ENCODE results near the gene NR1H3.

Gene NR1H3

GRCh38 chr11:47244448-47245350 is 13.1 kb upstream of the NR1H3 start:
- DNase-seq (ENCODE audit: low read depth in 2 of 2): no peak

- DNase-seq (ENCODE audit: low read depth in 2 of 2): no peak
Measured at GRCh38 chr11:47245611-47246357, 12.0 kb upstream of the NR1H3 start.

DNA sequence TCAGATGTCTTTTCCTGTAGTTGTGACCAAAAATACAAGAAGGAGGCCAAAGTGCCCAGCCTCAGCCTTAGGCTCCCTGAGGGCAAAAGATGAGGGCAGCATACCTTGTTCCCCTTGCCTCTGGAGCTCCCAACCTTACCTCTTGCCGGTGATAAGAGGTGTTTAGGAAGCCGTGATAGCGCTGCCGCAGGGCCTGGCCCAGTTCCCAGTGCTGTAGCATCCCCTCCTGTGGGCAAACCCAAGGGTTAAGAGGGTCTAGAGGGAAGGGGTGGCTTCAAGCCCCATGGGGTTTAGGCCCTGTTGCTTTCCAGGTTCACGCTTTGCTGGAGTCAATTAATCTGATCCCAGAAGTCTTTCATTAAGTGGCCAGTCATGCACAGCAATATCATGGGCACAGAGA is 10.3 kb upstream of the NR1H3 start:
- DNase-seq (ENCODE audit: low read depth in 2 of 2): no peak

GRCh38 chr11:47248304-47248663 is 9.5 kb upstream of the NR1H3 start:
- no peak for DNase-seq (ENCODE audit: low read depth in 2 of 2)

DNA sequence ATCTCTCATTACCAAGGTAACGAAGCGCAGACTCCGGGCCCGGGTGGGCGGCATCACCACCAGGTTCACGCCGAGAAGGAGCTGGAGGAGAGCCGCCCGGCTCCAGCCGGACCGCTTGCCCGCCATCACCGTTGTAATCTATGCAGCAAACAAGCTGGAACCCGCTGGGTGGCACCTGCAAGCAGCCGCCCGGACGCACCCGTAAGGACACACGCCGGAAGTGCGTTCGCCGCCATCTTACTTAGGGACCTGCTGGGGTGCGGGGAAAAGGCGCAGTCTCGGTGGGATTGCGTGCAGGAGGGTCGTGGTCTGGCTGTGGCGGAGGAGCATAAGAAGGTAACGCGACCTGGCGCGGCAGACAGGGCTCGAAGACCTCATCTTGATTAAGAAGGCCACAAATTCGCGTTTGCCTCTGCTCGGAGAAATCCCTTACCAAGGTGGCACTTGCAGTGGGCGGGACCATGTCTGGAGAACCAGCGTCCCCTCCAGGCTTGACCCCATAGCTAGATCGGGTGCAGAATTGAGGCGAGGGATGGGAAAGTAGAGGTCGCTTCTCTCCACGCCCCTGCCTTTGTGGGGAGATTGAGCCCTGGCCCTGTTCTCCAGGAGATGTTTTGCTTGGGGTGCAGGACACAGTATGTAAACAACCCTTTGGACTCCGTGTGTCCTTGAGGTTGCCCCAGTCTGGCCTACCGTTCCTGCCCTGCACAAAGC is 9.0 kb upstream of the NR1H3 start, which contains the start of gene ACP2:
ACP2 (minus strand) TSS at position 151 of the 714 bp plus-strand sequence; CDS start at position 126, 25 bp downstream.
- peak; percentile 73 for DNase-seq (ENCODE audit: low read depth in 2 of 2)

DNA sequence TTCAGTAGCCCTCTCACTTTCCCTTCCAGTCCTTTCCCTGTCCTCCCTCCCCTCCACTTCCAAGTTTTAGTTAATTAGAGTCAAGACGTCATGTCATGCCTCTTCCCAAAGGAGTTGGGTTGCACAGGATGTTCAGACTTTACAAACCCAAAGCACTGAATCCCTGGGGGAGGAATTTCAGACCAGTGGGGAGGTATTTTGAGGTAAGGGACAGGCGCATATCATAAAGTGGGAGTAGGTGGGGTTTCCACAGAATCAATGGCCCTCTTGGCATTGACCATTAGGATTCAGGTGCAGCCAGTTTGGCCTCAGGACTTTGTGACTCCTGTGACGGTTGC is 8.4 kb upstream of the NR1H3 start:
- no peak for DNase-seq (ENCODE audit: low read depth in 2 of 2)

- no peak for DNase-seq (ENCODE audit: low read depth in 2 of 2)
Measured at GRCh38 chr11:47251751-47252150, 6.0 kb upstream of the NR1H3 start.

GRCh38 chr11:47253660-47254059 is 4.1 kb upstream of the NR1H3 start:
- DNase-seq (ENCODE audit: low read depth in 2 of 2): no peak

DNA sequence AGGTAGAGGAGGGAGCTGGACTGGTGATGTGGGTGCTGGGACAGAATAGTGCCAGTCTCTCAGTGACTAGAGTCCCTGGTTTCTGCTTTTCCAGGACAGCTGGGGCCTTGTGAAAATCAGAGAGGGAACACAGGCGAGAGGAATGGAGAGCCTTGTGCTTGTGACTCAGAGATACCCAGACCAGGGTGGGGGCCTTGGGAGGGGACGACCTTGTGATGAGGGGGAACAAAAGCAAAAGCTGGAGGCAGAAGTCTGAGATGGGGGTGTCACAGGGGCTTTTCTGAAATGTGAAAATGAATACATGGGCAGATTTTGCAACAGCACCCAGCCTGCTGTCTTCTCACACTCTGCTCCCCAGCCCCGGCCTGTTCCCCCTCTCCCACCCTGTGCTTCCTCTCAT is 3.4 kb upstream of the NR1H3 start:
- DNase-seq (ENCODE audit: low read depth in 2 of 2): no peak

GRCh38 chr11:47256374-47256773 is 1.4 kb upstream of the NR1H3 start:
- no peak for DNase-seq (ENCODE audit: low read depth in 2 of 2)

DNA sequence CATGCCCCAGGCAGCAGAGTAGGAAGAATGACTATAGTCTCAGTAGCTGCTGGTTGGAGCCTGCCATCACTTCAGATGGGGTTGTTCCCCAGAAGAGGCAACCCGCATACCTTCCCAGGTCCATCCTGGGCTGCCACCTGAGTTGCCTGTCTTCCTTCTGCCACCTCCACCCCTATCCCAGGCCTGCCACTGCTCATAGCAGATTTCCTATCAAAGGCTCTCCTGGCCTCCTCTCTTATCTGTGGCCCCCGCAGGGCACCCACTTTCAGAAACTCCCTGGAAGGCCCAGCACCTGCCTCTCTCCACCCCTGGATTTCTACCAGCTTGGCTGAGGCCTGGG is 649 bp upstream of the NR1H3 start:
- no peak for DNase-seq (ENCODE audit: low read depth in 2 of 2)

GRCh38 chr11:47258317-47258902 is 614 bp downstream of the NR1H3 start:
- no peak for DNase-seq (ENCODE audit: low read depth in 2 of 2)

DNA sequence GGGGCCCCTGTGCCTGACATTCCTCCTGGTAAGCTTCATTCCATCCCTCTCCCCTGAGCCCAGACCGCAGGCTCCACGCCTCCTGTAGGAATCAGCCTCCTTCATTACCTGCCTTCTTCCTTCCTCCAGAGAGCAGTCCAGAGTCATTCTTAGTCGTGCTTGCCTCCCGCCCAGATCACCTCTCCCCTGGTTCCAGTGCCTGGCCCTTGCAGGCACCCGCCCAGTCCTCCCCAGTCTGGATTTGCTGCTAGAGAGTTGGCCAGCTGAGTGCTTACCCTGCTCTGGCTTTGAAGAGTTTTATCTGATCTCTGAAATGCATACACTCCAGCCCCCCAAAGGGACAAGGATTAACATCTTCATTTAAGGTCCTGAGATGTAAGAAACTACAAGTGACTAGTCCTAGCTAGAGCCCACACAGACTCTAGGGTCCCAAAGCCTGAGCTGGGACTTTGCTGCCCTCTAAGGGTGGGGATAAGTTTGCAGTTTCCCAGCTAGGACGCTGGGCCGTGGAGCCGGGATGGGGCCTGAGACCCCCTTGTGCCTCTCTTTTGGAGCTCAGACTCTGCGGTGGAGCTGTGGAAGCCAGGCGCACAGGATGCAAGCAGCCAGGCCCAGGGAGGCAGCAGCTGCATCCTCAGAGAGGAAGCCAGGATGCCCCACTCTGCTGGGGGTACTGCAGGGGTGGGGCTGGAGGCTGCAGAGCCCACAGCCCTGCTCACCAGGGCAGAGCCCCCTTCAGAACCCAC is 1.6 kb downstream of the NR1H3 start:
- no peak for DNase-seq (ENCODE audit: low read depth in 2 of 2)

GRCh38 chr11:47260366-47260765 is 2.6 kb downstream of the NR1H3 start:
- no peak for DNase-seq (ENCODE audit: low read depth in 2 of 2)

- no peak for DNase-seq (ENCODE audit: low read depth in 2 of 2)
Measured at GRCh38 chr11:47261291-47261800, 3.5 kb downstream of the NR1H3 start.

GRCh38 chr11:47264119-47264518 is 6.3 kb downstream of the NR1H3 start:
- no peak for DNase-seq (ENCODE audit: low read depth in 2 of 2)

GRCh38 chr11:47264521-47264920 is 6.7 kb downstream of the NR1H3 start:
- no peak for DNase-seq (ENCODE audit: low read depth in 2 of 2)

- DNase-seq (ENCODE audit: low read depth in 2 of 2): no peak
Measured at GRCh38 chr11:47267876-47268275, 10.1 kb downstream of the NR1H3 start.

DNA sequence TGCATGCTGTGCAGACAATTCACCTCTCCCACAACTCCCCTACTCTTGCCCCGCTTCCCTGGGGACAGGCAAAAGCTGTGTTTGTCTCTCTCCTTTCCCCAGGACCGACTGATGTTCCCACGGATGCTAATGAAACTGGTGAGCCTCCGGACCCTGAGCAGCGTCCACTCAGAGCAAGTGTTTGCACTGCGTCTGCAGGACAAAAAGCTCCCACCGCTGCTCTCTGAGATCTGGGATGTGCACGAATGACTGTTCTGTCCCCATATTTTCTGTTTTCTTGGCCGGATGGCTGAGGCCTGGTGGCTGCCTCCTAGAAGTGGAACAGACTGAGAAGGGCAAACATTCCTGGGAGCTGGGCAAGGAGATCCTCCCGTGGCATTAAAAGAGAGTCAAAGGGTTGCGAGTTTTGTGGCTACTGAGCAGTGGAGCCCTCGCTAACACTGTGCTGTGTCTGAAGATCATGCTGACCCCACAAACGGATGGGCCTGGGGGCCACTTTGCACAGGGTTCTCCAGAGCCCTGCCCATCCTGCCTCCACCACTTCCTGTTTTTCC is 10.7 kb downstream of the NR1H3 start:
- DNase-seq (ENCODE audit: low read depth in 2 of 2): no peak

DNA sequence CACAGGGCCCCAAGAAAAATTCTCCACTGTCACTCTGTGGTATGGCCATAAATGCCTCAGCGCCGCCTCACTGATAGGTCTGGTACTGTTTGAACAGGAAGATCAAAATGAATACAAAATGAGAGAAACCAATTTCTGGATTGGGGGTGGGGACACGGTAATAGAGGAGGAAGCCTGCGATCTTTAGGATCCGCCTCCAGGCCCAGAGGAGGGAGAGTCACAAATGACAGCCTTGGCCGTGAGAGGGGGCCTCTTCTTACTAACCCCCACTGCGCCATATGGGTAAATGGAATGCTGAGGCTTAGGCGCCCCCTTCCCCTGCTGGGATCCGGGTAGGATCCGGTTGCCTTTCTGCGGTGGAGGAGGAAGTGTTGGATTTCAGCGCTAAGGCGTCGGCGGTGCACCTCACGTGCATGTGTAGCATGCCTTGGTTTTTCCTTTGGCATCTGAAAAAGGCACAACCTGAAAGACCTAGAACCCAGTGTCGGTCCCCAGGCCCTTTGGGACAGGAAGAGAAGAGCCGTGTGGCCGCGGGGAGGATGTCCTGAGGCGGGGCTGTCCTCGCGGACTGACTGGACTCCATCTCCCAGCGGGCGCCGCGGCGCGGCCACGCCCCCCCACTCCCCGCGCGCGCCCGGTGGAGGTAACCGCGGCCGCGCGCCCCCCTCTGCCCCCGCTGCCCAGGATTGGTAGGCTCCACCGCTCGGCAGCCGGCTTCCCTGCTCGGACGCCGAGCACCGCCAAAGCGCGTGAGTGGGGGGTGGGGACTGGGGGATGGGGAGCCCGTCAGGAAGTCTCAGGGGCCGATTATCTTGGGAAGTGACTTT is 11.4 kb downstream of the NR1H3 start:
- DNase-seq (ENCODE audit: low read depth in 2 of 2): peak; percentile 58 to 61

Measured in stimulated activated CD8-positive, alpha-beta memory T cell treated with anti-CD3 and anti-CD28 coated beads, Interleukin-7, amount 100 ng/mL, for 1 hour (primary cell).